Activated CD4-positive, alpha-beta T cell treated with anti-CD3 and anti-CD28 coated beads, Interleukin-2, amount 50 U/mL, for 4 hours (primary cell): ENCODE data around the gene LHFPL2.

Source experiments
- DNase-seq, 2 experiments: peaks; one replicate each; pipeline ENCODE4 v3.0.0-alpha.2; 2020

The LHFPL2 gene

DNA sequence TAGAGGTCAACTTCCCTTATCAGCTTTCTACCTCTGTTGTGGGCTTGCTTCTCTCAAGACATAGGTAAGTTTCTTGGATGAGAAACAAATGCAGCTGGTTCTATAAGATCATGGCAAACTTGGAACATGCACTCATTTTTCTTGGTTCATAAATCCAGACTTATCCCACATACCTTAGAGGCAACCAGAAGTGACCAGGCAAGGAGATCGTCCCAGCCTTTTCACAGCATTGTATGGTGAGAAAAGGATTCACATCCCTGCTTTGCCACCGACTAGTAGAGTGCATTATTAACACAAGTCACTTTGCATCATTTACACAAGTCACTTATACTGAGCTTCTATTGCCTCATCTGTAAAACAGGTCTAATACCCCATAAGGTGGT is 35.4 kb downstream of the LHFPL2 start:
- DNase-seq = no peak

DNA sequence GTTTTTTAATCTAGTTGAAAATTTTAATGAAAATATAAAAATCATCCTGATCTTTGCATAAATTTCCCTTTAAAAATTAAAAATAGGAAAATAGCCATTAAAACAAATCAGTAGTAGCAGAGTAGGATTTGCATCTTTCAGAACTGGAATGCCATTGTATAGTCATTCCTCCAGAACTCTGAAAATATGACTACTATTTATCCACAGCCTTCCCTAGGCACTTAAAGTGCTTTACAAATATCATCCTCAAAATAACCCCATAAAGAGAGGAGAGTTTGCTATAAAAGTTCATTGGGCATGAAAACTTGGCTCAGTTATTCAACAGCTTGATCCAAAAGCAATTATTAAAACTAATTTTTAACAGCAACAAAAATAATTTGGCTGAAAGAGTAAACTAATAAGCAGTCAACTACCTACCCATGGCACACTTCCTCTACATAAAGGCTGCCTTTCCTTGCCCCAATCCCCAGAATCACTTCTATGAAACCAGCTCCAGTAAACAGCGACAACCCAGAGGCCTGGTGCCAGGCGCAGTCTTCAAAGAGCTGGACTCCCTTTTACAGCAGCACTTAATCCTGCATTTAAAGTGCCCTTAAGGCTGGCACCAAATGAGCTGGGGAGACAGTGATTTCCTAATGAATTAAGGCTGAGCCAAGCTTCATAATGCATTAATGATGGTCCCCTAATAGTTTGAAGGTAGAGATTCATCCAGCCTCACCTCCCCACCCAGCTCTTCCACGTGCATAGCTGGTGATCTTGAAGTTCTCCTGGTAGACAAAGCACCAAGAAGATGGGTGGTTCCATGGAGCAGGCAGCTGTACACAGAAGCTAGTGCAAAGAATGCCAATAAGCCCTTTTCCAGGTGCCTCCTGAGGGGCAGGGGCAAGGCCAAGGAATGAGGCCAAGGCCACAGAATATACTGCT is 36.1 kb downstream of the LHFPL2 start:
- DNase-seq = no peak

DNA sequence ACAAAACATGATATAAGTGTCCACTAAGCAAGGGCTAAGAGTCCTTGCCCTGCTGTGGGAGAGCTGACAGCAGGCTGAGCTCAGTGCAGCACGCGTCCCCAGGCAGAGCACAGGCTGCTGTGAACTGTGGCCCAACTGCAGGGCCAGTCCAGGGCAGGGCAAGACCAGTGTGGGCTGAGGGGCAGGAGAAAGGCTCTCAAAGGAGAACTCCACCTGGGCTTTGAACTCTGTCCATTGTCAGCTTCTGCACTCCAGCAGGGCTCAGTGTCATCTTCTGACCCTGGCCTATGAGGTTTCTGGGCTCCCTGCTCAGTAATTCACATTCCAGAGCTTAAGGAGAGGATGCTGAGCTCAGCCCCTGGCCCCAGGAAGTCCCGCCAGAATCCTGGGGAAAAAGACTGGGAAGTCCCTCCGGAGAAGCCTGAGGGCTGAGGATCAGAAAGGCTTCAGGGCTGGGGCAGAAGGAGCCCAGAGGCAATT is 37.4 kb downstream of the LHFPL2 start:
- DNase-seq = no peak

DNA sequence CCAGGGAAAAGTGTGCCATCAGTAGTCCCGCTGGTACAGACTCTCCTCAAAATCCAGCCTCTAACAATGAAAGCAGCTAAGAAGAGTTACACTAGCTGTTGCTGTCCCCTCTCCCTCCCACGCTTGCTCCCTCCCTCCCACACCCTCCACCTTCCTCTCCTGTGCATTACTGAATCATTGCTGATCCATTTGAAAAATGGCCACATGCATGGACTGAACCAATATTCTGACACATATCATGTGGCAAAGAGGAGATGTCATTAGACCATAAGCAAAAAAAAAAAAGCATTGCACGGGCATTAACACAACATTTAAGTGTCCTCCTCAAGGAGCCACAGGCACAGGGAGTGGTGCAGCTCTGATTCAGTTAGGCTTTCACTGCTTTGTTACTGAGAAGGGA is 37.9 kb downstream of the LHFPL2 start:
- DNase-seq = no peak

DNA sequence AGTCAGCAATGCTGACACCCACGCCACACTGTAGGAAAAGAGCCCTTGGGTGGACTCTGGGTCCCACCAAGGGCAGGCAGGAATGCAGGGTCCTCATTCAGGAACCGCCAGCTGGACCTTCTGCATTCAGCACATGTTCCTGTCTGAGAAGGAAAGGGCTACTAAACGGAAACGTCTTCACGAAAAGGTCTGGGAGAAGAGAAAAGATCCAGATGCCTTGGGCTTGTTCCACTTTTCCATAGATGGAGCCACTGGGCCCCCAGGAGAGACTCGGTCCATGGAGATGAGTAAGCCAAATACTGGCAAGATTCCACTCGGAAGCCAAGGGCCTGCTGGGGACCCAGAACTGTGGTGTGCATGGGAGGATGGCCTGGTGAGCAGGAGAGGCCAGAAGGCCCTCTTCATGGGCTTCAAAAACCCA is 38.4 kb downstream of the LHFPL2 start:
- DNase-seq = no peak

DNA sequence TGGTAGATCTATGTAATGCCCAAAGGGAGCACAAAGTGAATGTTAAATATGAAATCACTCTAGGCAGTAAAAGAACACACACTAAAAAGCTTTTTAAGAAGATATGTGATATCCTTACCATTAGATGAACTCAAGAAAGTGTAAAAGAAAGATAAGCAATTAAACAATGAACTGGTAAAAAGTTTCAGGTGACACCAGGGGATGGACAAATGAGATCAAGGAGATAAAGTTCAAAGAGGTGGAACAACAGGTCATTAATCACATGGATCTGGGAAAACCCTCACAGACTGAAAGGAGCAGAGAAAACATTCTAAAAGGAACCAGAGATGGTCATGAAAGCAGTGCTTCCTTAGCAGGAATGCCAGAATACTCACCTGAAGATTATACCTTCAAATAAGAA is 40.7 kb downstream of the LHFPL2 start:
- no peak for DNase-seq

DNA sequence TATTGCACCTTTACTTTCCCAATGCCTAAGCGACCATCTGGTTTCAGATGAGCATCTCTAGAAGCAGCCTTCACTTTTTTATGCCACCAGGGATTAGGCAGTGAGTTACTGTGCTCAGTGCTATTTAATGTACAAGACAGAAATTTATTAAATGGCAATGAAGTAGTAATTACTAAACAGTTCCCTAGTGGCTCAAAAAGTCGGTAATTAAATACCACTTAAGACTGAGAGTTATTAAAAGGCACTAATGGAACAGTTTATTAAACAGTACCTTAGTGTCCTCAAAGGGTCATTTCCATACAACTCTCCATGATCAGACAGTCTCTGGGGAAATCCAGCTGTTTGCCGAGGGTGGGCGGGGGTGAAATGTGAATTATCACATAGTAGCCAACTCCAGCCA is 42.3 kb downstream of the LHFPL2 start:
- no peak for DNase-seq

DNA sequence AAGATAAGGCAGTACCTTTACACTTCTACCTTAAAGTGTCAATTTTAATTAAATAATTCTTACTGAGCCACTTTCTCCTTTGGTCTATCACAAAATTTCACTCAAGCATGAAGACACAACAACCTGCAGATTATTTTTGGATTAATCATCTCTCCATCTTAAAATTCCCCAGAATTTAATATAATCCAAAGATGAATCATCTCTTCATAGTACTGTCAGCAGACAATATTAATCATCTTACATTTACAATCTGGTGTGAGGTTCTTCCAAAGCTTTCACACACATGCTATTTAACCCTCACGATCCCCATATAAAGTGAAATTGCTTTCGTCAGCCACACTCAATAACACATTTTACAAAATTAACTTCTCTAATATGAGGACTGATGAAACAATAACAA is 43.0 kb downstream of the LHFPL2 start:
- DNase-seq = no peak

DNA sequence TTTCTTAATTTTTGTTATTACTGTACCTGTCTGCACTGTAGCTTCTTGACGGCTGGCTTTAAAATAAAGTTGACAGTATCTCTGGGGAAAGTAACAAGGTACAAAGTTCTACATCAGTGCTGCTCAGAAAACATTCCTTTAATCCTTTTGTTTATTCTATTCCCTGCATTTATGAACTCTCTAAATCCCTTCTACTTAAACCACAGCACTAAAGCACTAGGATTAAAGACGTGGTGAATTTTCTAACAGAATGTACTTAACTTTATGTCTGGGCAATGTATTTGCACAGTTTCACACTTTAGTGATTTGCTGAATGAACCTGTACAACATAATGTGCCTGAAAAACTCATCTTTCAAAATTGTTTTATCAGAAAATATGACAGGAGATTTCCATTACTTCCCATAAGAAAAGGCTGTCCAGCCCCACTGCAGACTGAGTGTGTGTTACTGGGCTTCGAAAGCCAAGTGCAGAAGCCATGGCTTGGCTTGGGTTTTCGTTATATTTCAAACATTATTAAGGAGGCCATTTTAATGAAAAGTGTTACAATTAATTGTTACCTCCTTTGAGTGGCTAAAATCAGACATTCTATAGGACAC is 43.8 kb downstream of the LHFPL2 start:
- DNase-seq = no peak

DNA sequence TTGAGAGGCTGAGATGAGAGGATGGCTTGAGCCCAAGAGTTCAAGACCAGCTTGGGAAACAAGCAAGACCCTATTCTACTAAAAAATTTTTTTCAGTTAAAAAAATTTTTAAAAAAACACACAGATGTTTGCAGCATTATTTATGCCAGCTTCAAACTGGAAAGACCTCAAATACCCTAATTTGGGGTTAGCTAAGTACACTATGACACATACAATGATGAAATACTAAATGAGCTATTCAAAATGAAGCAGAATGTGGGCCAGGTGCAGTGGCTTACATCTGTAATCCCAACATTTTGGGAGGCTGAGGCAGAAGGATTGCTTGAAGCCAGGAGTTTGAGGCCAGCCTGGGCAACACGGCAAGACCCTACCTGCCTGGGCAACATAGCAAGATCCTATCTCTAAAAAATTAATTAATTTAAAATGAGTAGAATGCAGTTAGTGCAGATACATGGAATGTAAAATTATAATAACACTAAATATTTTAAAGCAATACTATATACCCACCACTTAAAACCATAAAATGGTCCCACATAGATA is 44.9 kb downstream of the LHFPL2 start:
- DNase-seq = no peak

DNA sequence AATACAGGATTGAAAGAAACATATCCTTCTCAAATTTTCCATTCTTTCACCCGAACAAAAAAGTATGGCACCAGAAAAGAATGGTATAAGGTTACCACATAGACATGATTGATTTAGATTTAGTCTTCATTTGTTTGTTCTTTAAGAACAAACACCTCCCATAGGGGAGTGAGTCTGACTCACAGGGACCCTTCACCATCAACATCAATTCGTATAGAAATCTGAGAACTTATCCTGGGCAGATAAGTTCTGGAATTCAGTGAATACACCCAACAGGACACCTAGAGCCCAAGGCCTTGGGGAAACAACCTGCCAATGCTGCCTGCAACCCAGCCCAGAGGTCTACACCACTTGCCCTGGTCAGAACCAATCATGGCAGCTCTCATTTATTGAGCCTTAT is 46.2 kb downstream of the LHFPL2 start:
- DNase-seq = no peak

DNA sequence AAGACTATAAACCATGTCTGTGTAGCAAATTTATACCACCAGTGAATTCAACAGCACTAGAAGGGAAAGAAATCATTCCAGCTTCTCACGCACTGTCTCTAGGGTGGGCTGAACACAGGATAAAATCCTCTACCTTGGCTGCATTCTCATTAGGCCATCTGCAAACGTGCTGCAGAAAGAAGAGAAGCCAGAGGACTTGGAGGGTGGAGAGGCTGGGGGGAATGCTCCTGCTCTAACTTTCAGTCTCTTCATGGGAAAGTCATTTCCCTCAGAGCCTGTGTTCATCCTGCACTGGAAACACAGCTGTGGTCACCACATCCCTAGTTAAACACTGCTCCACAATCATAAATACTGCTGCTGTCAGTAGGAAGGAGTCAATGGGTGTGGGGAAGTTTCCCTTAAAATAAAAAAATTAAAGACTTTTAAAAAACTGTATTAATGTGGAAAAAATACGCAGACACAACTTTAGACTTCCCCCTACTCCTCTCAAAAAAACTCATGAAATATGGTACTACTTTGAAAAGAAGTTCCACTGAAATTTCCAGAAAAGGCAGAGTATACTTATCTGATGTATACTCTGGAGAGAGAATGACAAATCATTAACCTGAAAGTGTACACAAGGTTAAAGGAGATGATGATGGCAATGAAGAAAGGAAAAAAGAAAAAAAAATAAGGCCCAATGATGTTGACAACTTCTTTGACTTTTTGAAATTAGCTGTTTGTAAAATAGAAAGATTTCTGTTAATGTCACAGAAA is 46.8 kb downstream of the LHFPL2 start:
- DNase-seq = no peak

DNA sequence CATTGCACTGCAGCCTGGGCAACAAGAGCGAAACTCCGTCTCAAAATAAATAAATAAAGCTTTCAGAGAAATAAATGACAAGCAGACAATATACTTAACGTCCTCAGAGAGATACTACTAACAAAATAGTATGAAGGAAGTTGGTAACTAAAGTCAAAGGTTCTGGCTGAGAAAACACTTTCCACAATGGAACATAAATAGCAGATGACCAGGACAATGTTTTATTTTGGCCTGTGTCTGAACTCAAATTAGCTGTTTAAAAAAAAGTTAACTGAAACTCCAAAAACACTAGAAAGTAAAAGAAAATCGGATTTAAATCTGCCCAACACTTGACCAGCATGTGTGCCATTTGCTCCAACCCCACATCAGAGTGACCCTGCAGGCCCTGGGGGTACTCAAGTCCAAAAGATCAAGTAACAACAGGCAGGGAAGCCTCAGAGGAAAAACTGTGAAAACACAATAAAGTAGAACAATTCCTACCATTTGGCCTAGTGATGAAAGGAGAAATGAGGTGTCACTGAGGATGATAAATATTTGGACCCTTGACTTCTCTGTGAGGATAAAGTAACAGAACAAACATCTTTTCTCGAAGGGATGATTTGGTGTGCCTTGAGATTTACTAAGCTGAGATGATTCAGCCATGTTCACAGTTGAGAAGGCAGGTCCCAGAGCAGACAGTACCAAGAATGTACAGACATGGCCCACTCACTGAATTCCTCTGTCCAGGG is 47.7 kb downstream of the LHFPL2 start:
- no peak for DNase-seq

DNA sequence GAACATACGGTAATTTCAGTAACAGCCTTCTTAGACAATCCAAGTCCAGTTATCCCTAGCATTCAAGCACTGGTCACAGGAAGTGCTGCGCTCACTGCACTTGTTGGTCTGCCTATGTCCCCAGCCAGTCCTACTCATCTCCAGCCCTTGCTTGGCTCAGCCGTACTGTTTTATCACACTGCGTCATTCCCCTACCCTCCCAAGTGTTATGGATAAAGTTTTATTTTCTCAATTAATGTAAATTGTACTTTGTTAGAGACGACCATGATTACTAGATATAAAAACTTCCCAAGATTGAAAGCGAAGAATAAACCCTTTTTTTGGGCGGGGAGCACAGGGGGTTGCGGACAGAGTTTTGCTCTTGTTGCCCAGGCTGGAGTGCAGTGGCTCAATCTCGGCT is 49.6 kb downstream of the LHFPL2 start:
- DNase-seq = no peak

DNA sequence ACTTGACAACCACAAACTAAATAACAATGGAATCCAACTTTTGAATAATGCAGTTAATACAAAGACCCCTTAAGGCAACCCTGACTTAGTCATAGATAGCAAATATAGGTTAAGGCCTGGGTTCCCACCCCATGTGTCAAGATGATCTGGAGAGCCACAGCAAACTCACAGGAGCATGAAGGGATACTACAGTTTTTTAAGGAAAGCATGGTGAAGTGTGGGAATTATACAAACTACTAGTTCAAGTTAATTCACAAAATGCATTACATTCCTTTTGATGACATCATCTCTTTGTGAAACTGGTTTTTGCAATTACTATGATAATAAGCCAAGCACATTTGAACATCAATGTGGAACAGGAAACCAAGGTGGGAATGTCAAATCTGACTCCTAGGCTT is 50.6 kb downstream of the LHFPL2 start:
- DNase-seq = no peak

DNA sequence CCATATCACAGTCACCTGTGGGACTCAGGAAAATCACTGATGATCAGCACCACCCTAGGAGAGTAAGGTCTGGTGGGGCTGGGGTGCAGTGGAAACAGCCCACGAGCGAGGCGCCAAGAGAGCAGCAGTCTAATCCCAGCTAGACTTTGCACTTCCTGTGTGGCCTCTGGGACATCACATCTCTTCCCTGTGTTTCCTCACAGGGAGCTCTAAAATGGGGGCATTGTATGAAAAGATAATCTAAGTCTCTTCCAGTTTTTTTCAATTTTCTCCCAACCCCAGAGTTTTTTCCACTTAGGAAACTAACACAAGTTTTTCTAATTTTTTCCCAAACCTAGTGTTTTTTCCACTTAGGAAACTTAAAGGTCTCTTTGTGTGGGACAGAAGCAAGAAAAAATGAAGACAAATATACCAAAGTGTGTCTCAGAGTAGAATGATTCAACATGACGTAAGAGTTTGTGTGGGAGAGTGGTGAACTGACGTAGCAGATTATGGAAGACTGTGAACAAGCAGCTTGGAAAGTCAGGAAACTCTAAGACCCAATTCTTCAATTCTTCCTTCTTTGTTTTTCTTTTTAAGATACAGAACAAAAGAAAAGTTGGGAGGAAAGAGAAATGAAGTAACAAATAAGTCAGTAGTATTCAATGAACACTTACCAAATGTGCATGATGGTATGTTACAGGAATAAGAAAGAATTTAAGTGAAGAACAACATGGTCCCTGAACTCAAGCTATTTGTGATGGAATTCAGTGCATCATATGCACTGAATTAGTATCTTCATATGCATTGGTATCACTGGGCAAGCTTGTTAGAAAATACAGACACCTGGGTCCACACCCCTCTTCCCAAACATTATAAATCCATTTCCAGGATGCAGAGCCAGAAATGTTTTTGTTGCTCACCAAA is 51.3 kb downstream of the LHFPL2 start:
- no peak for DNase-seq

DNA sequence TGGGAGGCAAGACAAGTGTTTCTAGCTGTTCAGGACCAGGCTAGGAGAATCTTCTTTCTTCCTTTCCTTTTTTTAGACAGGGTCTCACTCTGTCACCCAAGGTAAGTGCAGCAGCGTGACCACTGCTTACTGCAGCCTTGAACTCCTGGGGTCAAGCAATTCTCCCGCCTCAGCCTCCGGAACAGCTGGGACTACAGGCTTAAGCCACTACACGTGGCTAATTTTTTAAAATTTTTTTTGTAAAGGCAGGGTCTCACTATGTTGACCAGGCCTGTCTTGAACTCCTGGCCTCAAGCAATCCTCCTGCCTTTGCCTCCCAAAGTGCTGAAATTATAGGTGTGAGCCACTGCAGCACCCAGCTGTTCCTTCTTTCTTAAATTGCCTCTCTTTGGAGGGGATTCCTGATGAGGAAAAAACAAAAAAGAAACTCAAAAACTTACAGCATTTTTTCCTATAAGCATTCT is 53.1 kb downstream of the LHFPL2 start:
- DNase-seq = no peak

DNA sequence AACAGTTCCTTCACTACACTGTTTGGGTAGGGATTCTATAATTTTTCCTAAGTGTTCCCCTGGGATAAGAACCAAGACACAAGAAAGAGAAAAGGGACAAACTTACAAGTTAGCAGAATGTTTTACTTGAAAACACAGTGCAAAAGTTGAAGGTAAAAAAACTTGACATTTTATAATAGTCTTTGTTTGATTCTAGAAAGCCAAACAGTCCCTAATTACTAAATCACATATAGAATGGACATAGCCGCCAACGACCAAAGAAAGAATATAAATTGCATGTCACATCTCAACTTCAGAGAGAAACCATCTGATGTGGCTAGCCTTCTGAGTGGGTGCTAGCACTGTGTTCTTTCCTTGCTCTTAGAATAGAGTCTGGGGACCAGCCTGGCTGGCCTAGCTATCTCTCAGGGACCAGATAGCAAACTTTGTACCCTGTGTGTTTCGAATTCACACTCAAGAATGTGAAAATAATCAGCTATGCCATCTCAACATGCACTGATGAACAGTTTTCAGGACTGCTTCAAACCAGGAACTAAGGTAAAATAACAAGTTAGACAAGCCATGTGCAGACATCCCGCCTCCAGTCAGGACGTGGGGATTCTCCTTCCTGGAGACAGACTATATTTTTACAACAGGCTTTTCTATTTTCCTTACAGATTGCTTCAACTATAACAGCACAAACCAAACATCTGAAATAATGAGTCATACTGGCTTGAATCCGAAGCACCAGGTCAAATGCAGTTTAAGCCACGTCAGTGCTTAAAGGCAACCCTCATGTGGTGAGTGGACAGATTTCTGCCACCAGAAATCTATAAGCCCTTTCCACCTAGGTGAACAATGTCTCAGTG is 53.7 kb downstream of the LHFPL2 start:
- DNase-seq = no peak

DNA sequence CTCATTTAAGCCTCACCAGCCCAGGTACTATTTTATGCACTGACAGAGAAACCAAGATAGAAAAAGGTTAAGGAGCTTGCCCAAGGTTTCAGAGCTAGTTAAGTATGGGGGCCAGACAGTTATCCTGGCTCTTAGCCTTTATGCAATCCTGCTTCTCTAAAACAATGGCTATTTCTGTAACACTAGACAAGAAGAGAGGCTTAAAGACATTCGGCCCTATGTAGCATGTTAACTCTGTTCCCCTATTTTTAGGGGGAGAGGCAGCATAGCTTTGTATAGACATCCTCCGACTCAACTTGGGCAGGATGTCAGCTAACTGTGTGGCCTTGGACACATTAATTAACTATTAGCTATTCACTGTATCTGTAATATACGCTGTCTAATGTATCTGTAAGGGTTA is 54.6 kb downstream of the LHFPL2 start:
- no peak for DNase-seq

DNA sequence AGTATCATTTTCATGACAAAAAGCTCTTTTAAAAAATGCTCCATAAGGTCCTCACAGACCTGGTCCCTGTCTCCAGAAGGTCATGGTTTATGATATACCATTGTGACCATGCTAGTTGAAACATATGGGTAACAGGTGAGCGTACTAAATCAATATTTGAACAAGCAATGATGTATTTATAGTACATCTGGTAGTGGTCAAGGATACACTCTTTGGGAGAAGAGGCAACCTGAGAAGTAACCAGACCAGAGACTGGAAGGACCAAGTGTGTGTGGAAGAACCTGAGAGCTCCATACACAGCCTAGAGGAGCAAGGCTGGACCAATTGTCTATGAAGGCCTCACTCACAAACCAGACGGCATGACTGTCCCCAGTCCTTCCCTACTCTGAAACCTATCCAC is 55.1 kb downstream of the LHFPL2 start:
- DNase-seq = no peak
